ENCODE data around the gene TIMP2.

The TIMP2 gene

DNA sequence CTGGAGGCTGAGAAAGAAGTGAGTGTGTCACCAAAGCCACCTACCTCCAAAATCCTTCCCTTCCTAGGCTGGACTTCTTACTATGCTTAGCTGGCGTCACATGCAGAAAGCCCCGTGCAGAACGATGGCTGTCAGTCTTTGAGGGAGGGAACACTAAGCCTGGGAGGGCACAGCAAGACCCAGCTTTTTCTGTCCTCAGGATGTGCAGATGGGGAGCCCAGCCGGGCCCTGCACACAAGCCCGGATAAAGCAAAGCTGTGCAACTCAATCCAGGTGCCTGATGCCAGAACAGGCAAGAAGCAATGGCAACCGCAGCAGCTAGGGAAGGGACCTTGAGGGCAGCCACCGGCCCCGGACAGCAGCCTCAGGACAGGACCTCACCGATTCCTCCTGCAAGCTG, 70.7 kb downstream of the TIMP2 start:
- H3K4me3 Mint-ChIP-seq, result no peak overlapping the region
- H3K27ac Mint-ChIP-seq (ENCODE audit: low read depth), result no peak overlapping the region
- peaks cover 7% of the 10 kb centered on the region for H3K27me3 Mint-ChIP-seq
- no peaks in the 10 kb centered on the region for H3K4me1 Mint-ChIP-seq
- no peaks in the 10 kb centered on the region for H3K36me3 Mint-ChIP-seq (ENCODE audit: insufficient read depth)
- ATAC-seq (replicated peaks; ENCODE audit: extremely low read depth, poor library complexity, severe bottlenecking), result no peak
- DNase-seq (ENCODE audit: low spot score in 2 of 2), result no peak
- H3K9me3 Mint-ChIP-seq, result no peaks in the 10 kb centered on the region

DNA sequence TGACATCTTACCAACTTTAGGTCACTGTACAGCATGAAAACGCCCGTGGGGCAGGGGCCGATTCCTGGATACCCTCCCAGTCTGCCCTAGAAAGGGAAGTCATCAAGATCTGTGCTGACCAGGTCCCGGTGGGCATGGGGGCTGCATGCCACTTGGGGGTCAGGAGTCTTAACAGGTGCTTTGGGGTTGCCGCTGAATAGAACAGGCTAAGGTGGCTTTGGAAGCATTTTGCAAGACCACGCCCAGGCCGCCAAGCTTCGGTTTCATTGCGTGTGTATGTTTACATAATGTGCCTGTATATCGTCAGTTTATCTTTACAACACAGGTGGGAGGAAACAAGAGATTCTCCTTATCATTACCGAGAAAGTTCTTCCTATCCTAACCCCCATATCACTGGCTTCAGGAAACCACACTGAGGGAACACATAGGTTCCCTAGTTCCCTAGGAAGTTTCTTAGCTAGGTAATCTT, 71.2 kb downstream of the TIMP2 start:
- Mint-ChIP-seq H3K36me3 (ENCODE audit: insufficient read depth) (no peaks in the 10 kb centered on the region), H3K4me1 (no peaks in the 10 kb centered on the region), H3K4me3 (no peak overlapping the region), H3K27me3 (peaks cover 7% of the 10 kb centered on the region), H3K27ac (ENCODE audit: low read depth) (no peak overlapping the region), H3K9me3 (no peaks in the 10 kb centered on the region)
- ATAC-seq (replicated peaks; ENCODE audit: extremely low read depth, poor library complexity, severe bottlenecking) (no peak), DNase-seq (ENCODE audit: low spot score in 2 of 2) (no peak)

DNA sequence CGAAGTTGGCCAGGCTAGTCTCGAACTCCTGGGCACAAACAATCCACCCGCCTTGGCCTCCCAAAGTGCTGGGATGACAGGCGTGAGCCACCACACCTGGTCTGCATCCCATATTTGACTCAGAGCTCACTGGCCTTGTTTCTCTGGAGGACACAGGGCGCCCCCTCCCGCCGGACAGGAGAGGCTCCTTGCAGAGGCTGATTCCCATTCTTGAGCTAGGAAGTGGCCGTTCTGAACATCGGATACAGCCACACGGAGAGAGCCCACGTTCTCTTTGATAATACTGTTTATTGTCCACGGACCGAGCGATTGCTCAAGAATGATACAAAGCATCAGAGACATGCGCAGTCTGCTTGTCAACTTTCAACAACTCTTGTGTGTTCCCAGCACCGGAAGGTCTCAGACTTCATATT, 72.5 kb downstream of the TIMP2 start:
- Mint-ChIP-seq H3K4me3 (no peak overlapping the region), H3K27me3 (peaks cover 7% of the 10 kb centered on the region), H3K4me1 (no peaks in the 10 kb centered on the region), H3K36me3 (ENCODE audit: insufficient read depth) (no peaks in the 10 kb centered on the region), H3K9me3 (no peaks in the 10 kb centered on the region), H3K27ac (ENCODE audit: low read depth) (no peak overlapping the region)
- DNase-seq (ENCODE audit: low spot score in 2 of 2), result no peak
- ATAC-seq (replicated peaks; ENCODE audit: extremely low read depth, poor library complexity, severe bottlenecking), result no peak

DNA sequence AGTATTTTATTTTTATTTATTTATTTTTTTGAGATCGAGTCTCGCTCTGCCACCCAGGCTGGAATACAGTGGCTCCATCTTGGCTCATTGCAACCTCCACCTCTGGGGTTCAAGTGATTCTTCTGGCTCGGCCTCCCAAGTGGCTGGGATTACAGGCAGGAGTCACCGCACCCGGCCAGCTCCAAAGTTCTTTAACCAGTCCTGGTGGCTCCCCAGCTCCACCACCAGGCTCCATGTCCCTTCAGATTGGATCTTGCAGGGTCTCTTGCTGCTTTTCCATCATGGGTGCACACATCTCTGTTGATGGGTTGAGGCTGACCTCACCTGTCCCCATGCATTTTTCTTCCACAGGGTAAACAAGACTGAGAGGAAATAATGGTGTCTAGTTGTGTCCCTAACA, 76.2 kb downstream of the TIMP2 start:
- ATAC-seq (replicated peaks; ENCODE audit: extremely low read depth, poor library complexity, severe bottlenecking) (no peak), DNase-seq (ENCODE audit: low spot score in 2 of 2) (no peak)
- Mint-ChIP-seq H3K36me3 (ENCODE audit: insufficient read depth) (no peaks in the 10 kb centered on the region), H3K27ac (ENCODE audit: low read depth) (no peak overlapping the region), H3K4me3 (no peak overlapping the region), H3K4me1 (peaks cover 6% of the 10 kb centered on the region), H3K9me3 (no peaks in the 10 kb centered on the region), H3K27me3 (no peaks in the 10 kb centered on the region)

DNA sequence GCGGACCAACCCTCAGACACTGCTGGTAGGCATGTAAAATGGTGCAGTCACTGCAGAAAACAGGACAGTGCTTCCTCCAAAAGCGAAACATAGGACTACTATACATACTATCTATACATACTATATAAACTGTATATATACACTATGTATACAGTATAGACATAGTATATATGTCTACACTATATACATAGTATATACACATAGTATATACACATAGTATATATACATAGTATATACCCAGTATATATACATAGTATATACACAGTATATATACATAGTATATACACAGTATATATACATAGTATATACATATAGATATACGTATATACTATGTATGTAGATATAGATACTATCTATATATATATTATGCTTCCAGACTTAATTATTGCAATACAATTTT, 78.1 kb downstream of the TIMP2 start:
- no peaks in the 10 kb centered on the region for H3K9me3 Mint-ChIP-seq
- H3K27ac Mint-ChIP-seq (ENCODE audit: low read depth), result no peak overlapping the region
- no peaks in the 10 kb centered on the region for H3K27me3 Mint-ChIP-seq
- no peaks in the 10 kb centered on the region for H3K36me3 Mint-ChIP-seq (ENCODE audit: insufficient read depth)
- peaks cover 6% of the 10 kb centered on the region for H3K4me1 Mint-ChIP-seq
- H3K4me3 Mint-ChIP-seq, result no peak overlapping the region
- ATAC-seq (replicated peaks; ENCODE audit: extremely low read depth, poor library complexity, severe bottlenecking), result no peak
- DNase-seq (ENCODE audit: low spot score in 2 of 2), result no peak

DNA sequence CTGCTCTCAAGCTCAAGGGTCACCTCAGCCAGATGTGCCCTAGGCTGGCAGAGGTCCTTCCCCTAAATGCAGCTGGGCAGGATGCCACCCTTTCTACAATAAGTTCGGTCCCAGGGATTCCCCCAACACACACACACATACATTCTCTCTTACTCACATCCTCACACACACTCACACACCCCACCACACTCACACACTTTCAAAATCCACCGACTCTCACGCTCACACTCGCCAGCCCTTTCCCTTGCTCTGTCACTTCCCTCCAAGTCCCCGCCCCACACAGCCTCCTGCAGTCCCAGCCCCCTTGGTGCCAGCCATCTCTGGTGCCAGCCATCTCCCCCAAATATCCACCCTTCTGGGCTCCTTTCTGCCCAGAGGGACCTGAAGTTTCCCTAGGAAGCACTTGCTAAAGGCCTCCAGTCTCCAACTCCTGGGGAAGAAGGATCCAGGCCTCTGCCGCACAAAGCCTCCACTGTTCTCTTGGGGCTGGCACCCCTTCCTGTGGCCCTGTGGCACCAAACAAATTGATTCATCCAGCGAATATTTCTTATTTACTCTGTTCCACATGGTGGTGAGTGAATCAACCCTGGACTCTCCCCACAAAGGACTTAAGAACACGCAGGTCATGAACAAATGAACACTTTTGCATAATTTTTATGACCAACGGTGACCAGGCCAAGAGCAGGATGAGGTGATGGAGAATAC, 80.7 kb downstream of the TIMP2 start:
- Mint-ChIP-seq H3K4me3 (no peak overlapping the region), H3K27me3 (no peaks in the 10 kb centered on the region), H3K9me3 (no peaks in the 10 kb centered on the region), H3K4me1 (peaks cover 17% of the 10 kb centered on the region), H3K36me3 (ENCODE audit: insufficient read depth) (peaks cover 16% of the 10 kb centered on the region), H3K27ac (ENCODE audit: low read depth) (no peak overlapping the region)
- DNase-seq (ENCODE audit: low spot score in 2 of 2) (no peak), ATAC-seq (replicated peaks; ENCODE audit: extremely low read depth, poor library complexity, severe bottlenecking) (no peak)

DNA sequence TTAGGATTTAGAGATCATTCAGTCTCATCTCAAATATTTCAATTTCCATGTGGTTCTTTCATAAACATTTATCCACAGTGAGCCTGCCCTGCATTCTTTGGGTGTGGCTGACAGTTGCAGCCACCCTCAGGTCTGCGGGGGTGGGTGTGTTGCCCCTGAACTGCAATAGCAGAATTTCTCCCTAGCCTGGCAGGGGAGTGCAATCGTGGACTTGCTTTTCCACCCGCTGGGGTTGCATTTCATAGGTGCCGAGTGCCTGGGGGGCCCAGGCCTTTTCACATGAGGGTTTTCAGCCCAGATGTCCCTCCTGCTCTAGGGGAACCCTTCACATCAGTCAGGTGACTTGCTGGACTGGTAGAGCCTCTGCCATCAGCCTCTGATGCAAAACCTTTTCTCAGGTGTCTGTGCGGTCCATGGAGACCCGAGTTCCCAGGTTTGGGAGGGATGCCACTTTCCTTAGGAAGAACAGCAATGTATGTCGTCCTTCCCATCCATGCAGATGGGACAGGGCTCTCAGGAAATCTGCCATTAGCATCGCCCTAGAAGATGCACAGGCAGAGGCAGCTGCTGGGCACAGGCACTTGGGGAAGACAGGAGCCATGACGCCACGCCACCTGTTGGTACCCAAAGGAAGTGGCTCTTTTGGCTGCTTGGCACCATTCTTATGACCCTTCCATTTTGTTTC, 82.2 kb downstream of the TIMP2 start:
- H3K27ac Mint-ChIP-seq (ENCODE audit: low read depth), result no peak overlapping the region
- peaks cover 25% of the 10 kb centered on the region for H3K36me3 Mint-ChIP-seq (ENCODE audit: insufficient read depth)
- no peak overlapping the region for H3K4me3 Mint-ChIP-seq
- H3K9me3 Mint-ChIP-seq, result no peaks in the 10 kb centered on the region
- no peaks in the 10 kb centered on the region for H3K27me3 Mint-ChIP-seq
- DNase-seq (ENCODE audit: low spot score in 2 of 2), result peak; percentile 45 to 55
- ATAC-seq (replicated peaks; ENCODE audit: extremely low read depth, poor library complexity, severe bottlenecking), result no peak
- H3K4me1 Mint-ChIP-seq, result peaks cover 29% of the 10 kb centered on the region

DNA sequence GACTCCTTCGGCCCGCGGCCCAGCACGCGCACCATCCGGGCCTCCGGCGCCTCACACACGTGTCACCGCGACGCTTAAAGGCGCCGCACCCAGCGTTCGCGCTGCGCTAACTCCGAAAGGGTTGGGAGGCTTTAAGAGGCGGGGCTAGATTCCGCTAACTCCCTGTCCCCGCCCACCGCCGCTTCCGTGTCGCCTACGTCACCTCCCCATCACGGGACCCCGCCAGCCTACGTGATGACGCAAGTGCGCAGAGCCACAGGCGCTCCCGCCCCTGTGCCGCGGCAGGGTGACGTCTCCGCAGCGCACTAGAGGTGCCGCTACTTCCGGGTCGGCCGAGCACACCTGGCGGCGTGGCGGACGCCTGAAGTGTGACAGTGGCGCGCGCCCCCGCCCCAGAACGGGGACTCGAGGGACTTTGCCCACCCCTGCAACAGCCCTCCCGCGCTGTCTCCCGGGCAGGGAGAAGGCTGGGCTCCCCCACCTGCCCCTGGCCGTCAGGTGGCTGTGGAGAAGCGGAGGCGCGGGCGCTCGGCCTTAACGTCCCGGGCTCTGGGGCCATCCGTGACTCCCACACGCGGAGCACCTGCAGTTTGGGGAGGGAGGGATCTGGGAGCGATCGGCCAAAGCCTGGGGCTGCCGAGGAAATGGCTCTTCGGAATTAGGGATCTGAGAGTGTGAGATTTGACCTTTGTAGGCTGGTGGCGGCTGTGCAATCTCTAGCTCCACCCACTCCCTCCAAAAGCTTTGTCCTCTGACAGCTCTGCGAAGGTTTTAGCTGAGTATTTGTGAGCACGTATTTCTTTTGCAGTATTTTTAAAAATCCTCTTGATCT, 84.2 kb downstream of the TIMP2 start, which contains the start of gene USP36:
Gene USP36 (minus strand): TSS at position 35 of the 832 bp plus-strand sequence. CDS start 4,451 bp downstream, outside the sequence.
- peak within 1 kb of the TSS; percentile 82 for H3K4me3 Mint-ChIP-seq
- H3K4me1 Mint-ChIP-seq, result peaks cover 46% of the 10 kb centered on the region
- peaks cover 41% of the 10 kb centered on the region for H3K36me3 Mint-ChIP-seq (ENCODE audit: insufficient read depth)
- H3K9me3 Mint-ChIP-seq, result no peaks in the 10 kb centered on the region
- no peaks in the 10 kb centered on the region for H3K27me3 Mint-ChIP-seq
- DNase-seq (ENCODE audit: low spot score in 2 of 2) (peak; percentile 98 to 100), ATAC-seq (replicated peaks; ENCODE audit: extremely low read depth, poor library complexity, severe bottlenecking) (peak; percentile 86)
- H3K27ac Mint-ChIP-seq (ENCODE audit: low read depth), result peak within 1 kb of the TSS; percentile 92

DNA sequence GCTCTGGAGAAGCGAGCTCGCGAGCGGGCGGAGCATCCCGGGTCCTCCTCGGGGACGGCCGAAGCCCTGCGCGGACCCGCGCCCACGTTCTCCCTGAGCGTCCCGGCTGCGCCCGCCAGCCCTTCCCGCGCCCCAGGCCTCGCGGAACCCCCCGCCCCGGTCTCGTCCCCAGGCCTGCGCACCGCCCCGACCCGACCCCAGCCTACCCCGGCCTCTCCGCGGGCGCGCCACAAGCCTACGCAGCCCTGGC, 84.7 kb downstream of the TIMP2 start:
- H3K27ac Mint-ChIP-seq (ENCODE audit: low read depth), result peak overlapping the region; percentile 92
- H3K36me3 Mint-ChIP-seq (ENCODE audit: insufficient read depth), result peaks cover 47% of the 10 kb centered on the region
- H3K4me1 Mint-ChIP-seq, result peaks cover 48% of the 10 kb centered on the region
- DNase-seq (ENCODE audit: low spot score in 2 of 2) (no peak), ATAC-seq (replicated peaks; ENCODE audit: extremely low read depth, poor library complexity, severe bottlenecking) (no peak)
- no peaks in the 10 kb centered on the region for H3K9me3 Mint-ChIP-seq
- H3K4me3 Mint-ChIP-seq, result peak overlapping the region; percentile 82
- no peaks in the 10 kb centered on the region for H3K27me3 Mint-ChIP-seq

DNA sequence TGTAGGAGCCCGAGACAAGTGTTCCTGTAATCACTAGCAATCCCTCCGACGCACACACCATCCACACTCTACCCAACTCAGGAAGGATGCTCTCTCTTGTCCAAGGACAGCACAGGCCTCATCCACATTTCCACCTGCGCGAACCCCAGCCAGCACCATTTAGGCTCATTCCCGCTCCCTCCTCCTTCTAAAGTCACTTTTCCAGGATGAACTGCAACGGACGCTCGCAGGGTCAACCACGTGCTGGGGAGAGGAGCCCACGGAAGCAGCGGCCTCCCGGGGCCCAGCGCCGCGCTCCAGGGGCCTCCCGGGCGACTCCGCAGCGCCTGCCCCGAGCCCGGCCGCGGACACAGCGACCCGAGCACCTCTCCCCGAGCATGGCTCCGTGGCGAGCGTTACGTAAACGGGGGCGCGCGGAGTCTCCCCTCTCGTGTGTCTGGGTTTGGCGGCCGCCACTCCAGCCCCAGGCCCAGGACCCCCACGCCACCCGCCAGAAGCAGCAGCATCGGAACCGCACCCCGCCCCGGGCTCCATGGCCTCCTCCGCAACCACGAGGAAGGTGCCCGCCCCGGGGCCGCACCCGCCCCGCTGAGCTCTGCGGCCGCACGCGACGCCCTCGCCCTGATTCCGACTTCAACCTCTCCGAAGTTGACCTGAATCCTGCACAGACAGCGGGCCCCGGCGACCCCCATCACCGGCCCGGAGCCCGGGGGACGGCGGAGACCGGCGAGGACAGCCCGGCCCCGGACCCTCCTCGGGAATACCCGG, 85.2 kb downstream of the TIMP2 start:
- no peaks in the 10 kb centered on the region for H3K9me3 Mint-ChIP-seq
- DNase-seq (ENCODE audit: low spot score in 2 of 2), result peak; percentile 50 to 52

DNA sequence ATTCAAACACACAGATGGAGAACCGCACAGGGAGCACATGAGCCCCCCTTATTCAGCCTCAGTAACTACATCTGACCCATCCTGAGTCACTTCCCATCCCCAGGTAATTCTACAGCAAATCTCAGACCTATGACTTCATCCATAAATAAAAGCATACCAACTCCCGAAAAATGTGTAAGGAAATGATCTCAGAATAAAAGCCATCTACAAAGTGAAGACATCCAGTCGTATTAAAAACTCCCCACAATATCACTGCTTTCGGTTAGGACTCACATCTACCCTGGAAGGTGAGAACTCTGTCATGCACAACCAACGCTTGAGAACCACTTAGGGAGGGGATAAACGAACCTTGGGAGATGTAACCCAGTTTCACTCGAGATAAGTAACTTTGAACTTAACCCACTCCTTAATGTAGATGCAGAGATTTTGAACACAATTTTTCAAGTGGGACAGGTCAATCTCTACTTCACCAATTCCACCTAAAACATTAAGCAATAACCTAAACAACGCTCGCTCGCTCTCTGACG, 85.9 kb downstream of the TIMP2 start:
- Mint-ChIP-seq H3K27ac (ENCODE audit: low read depth) (peak overlapping the region; percentile 92), H3K27me3 (no peaks in the 10 kb centered on the region), H3K4me3 (peak overlapping the region; percentile 82), H3K9me3 (no peaks in the 10 kb centered on the region), H3K36me3 (ENCODE audit: insufficient read depth) (peaks cover 53% of the 10 kb centered on the region), H3K4me1 (peaks cover 46% of the 10 kb centered on the region)
- peak; percentile 17 for ATAC-seq (replicated peaks; ENCODE audit: extremely low read depth, poor library complexity, severe bottlenecking)
- DNase-seq (ENCODE audit: low spot score in 2 of 2), result peak in 1 of 2 donors; percentile 31

More for the DNA sequence above, 85.2 kb downstream of the TIMP2 start:
- ATAC-seq (replicated peaks; ENCODE audit: extremely low read depth, poor library complexity, severe bottlenecking), result peak; percentile 24
- peaks cover 48% of the 10 kb centered on the region for H3K4me1 Mint-ChIP-seq
- no peaks in the 10 kb centered on the region for H3K27me3 Mint-ChIP-seq
- H3K36me3 Mint-ChIP-seq (ENCODE audit: insufficient read depth), result peaks cover 50% of the 10 kb centered on the region
- peak overlapping the region; percentile 82 for H3K4me3 Mint-ChIP-seq
- peak overlapping the region; percentile 92 for H3K27ac Mint-ChIP-seq (ENCODE audit: low read depth)

DNA sequence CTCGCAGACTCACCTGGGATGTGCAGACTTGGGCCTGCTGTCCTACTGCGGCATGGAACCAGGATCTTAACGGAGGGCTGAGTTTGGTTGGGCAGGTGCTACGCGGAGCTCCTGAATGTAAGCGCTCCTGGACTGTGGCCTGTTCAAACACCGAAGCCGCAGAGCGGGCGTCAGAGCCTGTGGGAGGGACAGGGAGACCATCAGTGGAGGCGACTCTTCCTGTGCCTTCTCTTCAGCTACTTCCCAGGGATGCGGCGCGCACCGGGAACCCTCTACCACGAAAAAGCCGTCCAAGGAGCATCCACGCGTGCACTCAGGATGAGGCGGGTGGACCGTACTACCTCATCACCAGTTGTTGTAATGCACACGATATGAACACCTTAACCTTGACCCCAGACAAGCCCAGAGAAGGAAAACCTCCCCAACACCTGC, 86.6 kb downstream of the TIMP2 start:
- H3K4me3 Mint-ChIP-seq, result peak overlapping the region; percentile 82
- H3K27me3 Mint-ChIP-seq, result no peaks in the 10 kb centered on the region

More for the DNA sequence above, 86.6 kb downstream of the TIMP2 start:
- peak overlapping the region; percentile 92 for H3K27ac Mint-ChIP-seq (ENCODE audit: low read depth)
- peaks cover 42% of the 10 kb centered on the region for H3K4me1 Mint-ChIP-seq
- ATAC-seq (replicated peaks; ENCODE audit: extremely low read depth, poor library complexity, severe bottlenecking), result no peak
- peaks cover 60% of the 10 kb centered on the region for H3K36me3 Mint-ChIP-seq (ENCODE audit: insufficient read depth)
- no peak for DNase-seq (ENCODE audit: low spot score in 2 of 2)
- no peaks in the 10 kb centered on the region for H3K9me3 Mint-ChIP-seq
